Non-pigmented ciliary epithelial cell (primary cell): ENCODE measurements around the gene GDI2.
"Not testable (repeated sequence)": the region's sequence is repeated elsewhere in the genome, so short reads cannot be mapped to it uniquely, and the experiment has no call there.

ENCODE experiments used
- DNase-seq: peaks from one replicate; pipeline ENCODE4 v3.0.0-alpha.2; 2010; ENCODE audit warnings: low read depth

Gene GDI2

DNA sequence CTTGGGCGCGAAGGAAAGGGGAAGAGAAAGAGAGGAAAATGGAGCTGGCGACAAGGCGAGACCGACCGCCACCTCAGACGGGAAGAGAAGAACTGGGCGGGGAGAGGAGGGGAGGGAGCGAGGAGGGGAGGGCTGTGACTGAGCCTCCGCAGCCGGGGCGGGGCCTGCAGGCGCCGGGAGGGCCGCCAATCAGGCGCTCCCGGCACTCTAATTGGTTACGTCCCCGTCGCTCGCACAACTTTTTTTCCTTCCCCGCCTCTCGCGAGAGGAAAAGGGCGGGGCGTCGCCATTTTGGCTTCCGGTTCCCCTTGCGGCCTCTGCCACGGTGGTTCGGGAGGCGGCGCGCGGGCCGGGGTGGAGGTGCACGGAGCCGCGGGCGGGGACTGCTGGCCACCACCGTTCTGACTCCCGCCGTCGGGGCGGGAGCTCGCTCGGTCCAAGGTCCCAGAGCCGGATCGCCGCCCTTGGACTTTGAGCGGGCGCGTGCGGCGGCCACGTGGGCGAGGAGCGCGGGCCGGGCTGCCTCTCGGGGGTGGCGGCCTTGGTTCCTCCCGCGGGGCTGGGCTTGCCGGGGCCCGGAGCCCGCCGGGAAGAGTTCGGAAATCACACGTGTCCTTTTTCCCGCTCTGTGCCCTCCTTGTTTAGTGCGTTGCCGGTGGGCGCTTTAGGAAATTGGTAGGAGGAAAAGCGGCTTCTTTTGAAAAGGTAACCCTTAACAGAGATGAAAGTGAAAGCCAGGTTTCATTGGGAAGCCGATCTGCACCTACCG lies at the start of gene GDI2:
Gene GDI2, minus strand, starts transcription at position 94 of the 769 bp plus-strand sequence. CDS start 176 bp downstream, outside the sequence.
- DNase-seq, result peak; percentile 74

DNA sequence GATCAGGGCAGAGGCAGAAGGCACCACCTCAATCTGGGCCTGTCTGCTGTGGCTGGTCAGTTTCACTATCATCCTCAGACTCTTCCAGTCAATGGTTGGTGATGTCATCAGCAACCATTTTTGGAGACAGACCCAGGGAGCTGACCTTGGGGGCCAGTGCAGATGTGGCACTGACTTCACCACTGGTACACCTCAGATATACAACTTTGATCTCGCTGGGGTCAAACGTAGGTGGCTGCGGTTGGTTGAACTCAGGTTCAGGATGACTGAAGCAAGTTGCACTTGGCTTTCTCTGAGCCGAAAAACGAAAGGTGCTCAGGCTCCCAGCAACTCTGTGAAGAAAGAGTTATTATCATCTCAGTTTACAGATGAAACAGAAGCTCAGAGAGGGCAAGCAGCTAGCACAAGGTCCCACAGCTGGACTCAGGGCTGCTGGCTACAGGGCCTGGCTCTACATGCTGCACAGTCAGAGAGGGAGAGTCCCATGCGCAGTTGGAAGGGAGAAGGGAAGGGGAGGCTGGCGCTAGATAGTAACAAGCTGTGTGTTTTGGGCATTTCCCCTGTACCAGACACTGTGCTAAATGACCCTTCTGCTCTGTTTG lies 49.2 kb upstream of the GDI2 start:
- DNase-seq, result no peak

DNA sequence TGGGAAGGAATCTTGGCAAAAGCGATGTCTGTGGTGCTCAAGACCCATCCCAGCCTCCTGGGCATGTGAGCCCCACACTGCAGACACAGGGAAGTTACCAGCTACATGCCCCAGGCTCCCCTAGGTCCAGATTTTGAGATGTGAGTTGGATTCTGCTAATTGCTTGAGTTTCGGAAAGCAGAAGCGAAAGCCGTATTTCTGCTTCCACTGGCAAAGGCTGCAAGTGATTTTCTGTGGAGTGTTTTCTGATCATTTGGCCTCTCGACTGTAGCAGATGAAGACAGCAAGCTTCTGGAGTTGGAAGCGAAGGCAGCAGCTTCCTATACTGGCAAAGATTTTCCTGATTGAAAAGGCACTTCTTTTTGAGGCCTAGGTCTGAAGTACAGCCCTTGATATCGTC lies 46.8 kb upstream of the GDI2 start:
- DNase-seq, result no peak

DNA sequence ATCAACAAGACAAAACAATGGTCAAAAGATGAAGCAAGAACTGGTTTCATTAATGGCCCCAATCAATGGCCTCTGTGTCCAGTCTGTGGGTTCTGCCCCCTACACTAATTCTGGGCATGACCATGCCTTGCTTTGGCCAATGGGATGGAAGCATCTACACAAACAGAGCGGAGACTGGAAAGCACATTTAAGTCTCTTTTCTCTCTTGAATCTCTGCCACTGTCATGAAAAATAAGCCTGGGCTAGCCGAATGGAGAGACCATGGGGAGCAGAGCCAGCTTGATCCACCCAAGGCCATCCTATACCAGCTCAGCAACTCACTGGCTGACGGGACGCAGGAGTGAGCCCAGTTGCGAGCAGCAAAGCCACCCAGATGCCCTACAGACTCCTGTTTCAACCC lies 45.6 kb upstream of the GDI2 start:
- no peak for DNase-seq

DNA sequence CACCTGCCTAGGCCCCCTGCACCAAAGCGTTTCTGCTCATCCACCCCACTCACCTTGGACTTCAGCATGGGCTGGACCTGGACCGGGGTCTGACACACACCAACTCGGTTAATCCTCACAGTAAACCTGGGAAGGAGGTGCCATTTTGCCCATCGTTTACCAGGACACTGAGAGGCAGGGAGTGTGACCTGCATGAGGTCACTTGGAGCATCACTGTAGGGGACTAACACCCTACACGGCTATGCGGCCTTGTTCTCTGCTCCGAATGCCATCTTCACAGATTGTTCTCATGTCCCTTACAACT lies 43.4 kb upstream of the GDI2 start:
- no peak for DNase-seq

DNA sequence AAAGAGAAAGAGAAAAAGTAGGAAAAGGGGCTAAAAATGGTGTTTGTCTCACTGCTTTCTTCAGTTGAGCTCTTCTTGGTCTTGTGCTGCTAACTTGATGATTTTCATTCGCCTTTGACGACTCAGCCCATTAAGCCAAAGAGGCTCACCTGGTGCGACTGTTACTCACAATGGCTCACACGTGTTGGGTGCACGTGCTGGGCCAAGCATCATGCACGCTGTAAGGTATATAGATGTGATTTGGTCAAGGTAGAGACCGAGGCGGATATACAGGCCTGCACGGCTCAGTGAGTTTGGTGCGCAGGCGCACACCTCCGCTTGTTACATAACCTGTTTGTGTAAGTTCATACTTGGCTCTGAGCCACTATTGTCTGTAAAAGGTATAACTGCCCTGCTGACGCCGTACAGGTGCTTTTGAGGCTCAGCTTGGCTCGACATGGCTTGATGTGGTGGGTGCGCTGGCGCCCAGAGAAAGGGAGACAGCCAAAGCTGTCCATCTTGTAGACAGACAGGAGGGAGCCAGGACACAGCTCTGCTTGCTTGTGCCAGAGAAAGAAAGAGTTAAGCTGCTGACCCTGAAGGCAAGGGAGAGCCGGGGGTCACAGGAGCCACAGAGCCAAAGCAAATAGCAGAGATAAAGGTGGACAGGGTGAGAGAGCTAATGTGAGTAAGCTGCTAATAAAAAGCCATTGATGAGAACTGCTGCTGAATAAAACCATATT lies 42.9 kb upstream of the GDI2 start:
- no peak for DNase-seq

DNA sequence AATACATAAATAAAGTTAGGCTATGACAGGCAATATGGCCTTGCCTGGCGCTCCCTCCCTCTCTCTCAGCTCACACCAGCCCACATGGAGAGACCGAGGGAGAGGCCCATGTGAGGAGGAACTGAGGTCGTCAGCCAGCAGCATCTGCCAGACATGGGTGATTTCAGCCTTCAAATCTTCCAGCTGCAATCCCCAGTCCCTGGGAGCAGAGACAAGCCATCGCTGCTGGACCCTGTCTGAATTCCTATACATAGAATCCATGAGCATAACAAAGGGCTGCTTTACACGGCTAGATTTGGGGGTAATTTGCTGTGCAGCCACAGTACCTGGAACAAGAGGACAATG lies 40.9 kb upstream of the GDI2 start:
- DNase-seq, result no peak

DNA sequence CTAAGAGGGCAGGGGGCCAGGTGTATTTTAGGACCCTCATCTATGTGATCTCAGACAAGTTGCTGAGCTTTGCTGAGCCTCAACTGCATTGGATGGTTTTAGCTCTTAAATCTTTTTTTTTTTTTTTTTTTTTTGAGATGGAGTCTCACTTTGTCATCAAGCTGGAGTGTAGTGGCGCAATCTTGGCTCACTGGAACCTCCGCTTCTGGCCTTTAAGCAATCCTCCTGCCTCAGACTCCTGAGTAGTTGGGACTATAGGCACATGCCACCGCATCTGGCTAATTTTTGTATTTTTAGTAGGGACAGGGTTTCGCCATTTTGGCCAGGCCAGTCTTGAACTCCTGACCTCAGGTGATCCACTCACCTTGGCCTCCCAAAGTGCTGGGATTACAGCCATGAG lies 33.4 kb upstream of the GDI2 start:
- not testable (repeated sequence) for DNase-seq

DNA sequence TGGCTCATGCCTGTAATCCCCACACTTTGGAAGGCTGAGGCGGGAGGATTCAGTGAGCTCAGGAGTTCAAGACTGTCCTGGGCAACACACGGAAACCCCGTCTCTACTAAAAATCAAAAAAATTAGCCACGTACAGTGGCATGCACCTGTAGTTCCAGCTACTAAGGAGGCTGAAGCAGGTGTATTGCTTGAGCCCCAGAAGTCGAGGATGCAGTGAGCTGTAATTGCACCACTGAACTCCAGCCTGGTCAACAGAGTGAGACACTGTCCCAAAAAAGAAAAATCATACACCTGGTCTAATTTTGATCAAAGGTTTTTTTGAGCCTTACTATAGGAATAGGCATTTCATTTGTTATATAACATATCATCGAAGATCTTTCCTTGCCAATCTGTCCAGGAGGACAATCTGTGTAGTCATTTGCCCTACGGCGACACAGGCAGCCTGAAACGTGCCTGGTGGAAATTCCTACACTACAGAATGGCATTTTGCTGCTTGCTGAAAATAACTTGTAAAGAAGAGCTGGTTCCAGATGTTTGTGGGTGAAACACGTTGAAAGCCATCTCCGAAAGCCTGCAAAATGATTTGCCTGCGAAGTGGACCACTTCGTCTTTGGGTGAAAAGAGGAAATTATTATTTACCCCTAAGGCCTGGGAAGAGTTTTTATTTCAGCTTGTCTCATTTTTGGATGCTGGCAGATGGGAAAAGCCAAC lies 31.3 kb upstream of the GDI2 start:
- no peak for DNase-seq

DNA sequence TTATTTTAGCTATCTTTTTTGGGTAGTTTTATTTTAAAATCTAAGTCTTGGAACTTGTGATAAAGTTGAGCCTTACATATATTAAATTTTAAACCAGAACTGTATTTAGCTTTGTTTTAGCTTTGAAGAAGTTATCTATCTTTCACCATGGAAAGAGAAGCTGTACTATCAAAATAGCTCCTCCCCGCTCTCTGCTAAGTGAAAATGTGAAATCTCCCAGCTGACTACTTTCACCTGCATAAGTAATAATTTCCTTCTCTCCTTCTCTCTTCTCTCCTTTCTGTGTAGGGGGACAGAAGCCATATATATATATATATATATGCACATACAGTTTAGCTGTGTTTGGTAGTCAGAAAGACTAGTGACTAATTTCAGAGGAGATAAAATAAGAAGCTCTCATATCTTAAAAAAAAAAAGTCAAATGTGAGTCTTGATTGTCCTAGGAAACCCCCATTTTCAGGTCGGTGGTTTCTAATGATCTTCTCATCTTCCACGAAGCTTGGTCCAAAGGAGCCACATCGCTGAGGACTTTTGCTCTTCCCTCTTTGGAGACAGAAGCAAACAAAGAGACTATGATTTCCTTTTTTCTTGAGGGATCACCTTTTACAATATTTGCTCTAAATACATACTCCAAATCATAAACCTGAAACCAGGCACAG lies 30.6 kb upstream of the GDI2 start:
- DNase-seq, result no peak

DNA sequence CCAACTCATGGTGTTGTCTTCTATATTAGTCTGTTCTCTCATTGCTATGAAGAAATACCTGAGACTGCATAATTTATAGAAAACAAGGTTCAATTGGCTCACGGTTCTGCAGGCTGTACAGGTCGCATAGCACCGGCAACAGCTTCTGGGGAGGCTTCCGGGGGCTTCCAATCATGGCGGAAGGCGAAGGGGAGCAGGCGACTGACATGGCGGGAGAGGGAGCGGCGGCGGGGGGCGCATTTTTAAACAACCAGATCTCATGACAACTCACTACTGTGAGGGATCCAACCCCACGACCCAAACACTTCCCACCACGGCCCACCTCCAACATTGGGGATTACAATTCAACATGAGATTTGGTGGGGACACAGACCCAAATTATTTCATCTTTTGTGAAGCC lies 28.7 kb upstream of the GDI2 start:
- no peak for DNase-seq

DNA sequence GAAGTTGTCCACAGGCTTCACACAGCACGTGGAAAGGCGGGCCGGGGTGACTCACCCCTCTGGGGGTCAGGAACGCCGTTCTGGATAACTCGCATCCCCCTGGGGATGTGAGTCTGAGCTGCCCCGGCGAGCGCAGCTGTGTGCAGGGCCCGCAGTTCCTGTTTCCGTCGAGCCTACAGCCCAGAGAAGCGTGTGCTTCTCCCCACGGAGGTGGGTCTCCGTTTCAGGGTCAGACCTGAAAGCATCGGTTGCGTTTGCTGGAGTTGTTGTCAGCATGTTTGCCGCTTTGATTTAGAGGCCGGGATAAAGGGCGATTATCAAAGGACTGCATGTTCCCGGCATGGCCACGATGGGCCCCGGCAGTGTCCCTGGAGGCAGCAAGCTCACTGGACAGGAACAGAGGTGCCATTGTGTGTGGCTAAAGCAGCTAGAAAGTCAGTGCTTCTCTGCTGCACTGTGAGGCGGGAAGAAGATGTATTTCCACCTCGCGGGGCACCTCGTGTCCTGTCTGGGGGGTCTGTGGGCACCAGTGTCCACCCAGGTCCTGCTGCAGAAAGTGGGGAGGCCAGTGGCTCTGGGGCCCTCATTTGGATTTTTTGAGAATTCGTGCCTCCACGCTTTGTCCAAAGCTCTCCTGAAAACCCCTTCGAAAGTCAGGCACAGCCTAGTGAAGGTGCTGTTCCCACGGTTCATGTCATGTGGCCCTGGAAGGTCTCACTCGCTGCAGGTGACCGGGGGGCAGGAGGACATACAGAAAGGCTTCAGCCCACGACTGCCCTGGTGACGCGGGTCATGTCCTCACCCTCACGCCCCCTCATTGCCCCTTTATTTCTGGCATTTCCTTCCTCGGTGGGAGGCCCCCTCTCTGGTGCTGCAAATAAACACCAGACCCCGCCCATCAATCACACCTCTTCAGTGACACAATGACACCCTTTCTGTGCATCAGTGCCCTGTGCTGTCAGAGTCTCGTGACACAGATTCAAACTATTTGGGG lies 27.4 kb upstream of the GDI2 start:
- DNase-seq, result no peak

DNA sequence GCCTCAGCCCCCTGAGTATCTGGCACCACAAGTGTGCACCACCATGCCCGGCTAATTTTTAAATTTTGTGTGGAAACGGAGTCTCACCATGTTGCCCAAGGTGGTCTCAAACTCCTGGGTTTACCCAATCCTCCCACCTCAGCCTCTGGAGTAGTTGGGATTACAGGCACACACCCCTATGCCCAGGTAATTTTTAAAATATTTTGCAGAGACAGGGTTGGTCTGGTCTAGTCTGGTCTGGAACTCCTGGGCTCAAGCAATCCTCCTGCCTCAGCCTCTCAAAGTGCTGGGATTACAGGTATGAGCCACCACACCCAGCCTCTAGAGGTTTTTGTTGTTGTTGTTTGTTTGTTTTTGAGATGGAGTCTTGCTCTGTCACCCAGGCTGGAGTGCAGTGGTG lies 22.9 kb upstream of the GDI2 start:
- not testable (repeated sequence) for DNase-seq

DNA sequence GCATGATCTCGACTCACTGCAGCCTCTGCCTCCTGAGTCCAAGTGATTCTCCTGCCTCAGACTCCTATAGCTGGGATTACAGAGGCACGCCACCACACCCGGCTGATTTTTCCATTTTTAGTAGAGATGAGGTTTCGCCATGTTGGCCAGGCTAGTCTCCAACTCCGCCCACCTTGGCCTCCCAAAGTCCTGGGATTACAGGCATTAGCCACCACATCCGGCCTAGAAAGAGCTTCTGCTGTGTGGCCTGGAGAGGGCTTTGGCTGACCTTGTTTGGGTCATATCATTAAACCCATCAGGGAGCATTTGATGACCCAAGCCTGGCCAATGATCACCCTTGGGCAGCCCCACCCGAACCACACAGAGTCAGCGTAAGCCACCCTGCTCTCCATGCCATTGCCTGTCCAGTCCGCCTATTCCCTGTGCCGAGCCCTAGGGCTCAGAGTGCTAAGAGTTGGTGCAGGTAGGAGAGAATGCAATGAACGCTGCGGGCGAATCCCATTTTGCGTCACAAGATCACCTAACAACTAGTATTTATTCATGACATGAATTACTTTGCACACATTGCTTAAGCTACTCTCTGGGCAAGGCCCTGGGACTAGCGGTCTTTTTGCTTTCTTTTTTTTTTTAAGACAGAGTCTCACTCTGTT lies 22.3 kb upstream of the GDI2 start:
- DNase-seq, result no peak

DNA sequence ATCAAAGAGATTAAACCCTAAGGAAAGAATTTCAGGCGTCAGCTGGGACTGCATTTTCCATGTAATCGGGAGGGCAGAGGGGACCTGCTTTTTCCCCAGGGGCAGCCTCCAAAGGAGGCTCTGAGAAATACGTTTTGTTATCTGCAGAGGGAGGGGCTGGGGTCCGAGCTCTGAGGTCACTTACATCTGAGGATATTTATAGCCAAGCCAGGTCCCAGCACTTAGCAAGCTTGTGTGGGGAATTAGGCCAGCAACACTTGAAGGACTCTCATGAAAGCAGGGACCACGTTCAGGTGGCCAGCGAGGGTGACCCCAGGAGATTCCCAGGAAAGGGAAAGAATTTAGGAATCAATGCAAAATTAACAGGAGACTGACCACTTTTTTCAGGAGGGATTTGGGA lies 20.6 kb upstream of the GDI2 start:
- no peak for DNase-seq

DNA sequence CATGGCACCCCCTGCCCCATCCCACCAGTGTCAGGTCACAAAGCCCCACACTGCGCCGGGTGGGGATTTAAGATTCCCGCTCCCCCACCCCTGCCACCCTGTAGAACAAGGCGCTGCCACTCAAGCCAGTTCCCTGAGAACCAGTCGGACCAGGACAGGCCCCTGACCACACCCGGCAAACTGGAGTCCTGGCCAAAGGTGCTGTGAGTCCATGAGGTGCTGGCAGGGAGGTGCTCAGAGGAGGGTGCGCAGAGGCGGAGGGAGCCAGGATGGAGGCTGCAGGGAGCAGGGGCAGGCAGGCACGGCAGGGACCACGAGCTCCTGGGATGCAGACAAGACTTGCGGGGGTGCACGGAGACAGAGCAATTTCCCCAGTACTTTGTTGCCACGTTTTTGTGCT lies 19.7 kb upstream of the GDI2 start:
- DNase-seq, result no peak

DNA sequence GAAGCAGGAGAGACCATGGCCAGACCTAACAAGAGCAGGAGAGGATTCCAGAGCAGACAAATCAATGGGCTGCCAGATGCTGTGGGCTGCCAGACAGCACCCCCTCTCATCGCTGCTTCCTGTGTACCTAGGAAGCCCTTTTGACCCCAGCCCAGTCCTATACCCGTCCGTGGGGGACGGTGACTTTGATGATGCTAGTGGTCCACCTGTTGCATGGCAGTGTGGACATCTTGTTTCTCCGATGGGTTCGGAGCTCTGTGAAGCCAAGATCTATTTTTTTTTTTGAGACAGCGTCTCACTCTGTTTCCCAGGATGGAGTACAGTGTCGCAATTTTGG lies 18.2 kb upstream of the GDI2 start:
- DNase-seq, result no peak

DNA sequence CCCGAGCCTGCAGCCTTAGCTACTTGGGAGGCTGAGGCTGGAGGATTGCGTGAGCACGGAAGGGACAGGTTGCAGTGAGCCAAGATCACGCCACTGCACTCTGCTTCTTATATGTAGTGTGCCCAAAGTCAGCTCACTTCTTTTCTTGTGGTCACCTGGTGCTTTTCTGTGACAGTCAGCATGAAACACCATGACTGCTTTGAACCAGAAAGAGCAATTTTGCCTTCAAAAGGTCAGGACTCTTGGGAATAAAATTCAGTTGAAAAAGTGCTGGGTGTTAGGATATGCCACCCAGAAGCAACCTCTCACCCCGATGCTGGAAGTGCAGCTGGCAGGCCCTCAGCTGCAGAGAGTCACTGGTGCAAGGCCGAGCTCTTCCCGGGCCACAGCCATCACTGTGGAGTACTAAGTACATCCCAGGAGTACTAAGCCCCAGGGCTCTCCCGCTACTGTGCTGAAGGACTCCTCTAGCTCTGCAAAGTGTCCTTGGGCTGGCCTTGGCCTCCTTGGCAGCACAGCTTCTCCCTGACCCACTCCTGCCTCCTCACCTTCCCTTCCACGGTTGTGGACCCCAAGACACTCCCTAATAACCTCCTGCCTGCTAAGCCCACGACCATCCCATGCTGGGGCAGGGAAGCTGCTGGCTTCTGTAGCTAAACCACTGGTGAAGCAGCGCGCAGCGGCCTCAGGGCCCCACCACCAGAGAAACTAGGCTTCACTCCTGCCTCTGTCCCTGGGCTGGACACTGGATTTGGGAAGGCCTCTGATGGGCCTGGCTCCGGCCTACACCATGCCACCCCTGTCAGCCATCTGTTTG lies 17.6 kb upstream of the GDI2 start:
- no peak for DNase-seq

DNA sequence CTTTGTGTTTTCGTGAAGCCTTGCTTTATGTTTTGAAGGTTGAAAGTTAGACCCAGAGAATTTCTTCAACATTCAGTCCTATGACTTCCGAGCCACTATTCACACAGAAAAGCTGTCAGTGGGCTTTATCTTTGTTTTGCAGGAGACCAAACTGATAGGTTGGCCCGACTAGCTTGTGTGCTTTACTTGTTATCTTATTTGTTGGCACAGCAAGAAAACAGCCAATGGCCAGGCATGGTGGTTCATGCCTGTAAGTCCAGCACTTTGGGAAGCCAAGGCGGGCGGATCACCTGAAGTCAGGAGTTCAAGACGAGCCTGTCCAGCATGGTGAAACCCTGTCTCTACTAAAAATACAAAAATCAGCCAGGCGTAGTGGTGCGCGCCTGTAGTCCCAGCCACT lies 16.0 kb upstream of the GDI2 start:
- no peak for DNase-seq

DNA sequence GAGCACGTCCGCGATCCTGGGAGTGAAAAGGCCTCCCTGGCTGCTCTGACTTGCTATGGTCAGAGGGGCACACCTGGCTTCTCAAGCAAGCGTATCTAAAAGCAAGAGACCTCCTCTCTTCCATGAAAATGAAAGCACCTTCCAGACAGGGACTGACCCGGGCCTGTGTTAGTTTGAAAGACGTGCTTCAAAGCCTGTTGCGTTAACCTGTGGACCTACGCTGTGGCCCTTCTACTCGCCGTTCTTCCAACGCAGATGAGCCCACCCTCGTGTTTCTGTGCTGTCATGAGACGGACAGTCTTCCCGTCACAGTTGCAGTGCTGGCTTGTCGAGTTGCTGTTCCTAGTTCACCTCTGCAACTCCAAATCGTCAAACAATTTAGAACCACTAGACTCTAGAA lies 15.5 kb upstream of the GDI2 start:
- DNase-seq, result no peak
